Ovary (tissue), 9 donors: ENCODE data around the gene CDK8. TPM values are rescaled to one million over a fixed set of nuclear protein-coding genes. Genes with fewer than 3 reads are reported as not detected.

Experiments used
- DNase-seq, 5 donors: peaks; one replicate each; pipeline ENCODE4 v3.0.0-alpha.2; 2019 to 2020
- H3K27ac ChIP-seq, 2 donors: fragments of 200-600 bp; one replicate each; pipeline versions ENCODE4 v1.5.1 to v1.8.0; 2019 to 2022
- H3K27me3 ChIP-seq: fragments of 200-600 bp; one replicate; pipeline ENCODE4 v1.8.0; 2022
- H3K36me3 ChIP-seq: fragments of 200-600 bp; sonication (generic); one replicate; pipeline ENCODE4 v1.5.1; 2019
- H3K4me1 ChIP-seq: one replicate; pipeline ENCODE4 v1.8.1; 2013; ENCODE audit warnings: mild to moderate bottlenecking, moderate library complexity; ENCODE audit not compliant: insufficient read depth
- H3K4me3 ChIP-seq: fragments of 200-600 bp; sonication (generic); one replicate; pipeline ENCODE4 v1.5.1; 2017
- H3K9me3 ChIP-seq, 2 donors: fragments of 200-600 bp in 1 of 2; sonication (generic) in 1 of 2; one replicate each; pipeline versions ENCODE4 v1.5.1 to v1.8.1; 2013 to 2019; ENCODE audit warnings: mild to moderate bottlenecking in 1 of 2, moderate library complexity in 1 of 2
- EP300 ChIP-seq: sonication (generic); formaldehyde crosslinking; IDR thresholded peaks from one replicate; pipeline ENCODE4 v1.6.1; 2017; ENCODE audit warnings: antibody characterized with exemption
- POLR2A ChIP-seq: fragments of 450-650 bp; IDR thresholded peaks from one replicate; pipeline ENCODE4 v1.6.1; 2017; ENCODE audit warnings: antibody characterized with exemption, mild to moderate bottlenecking, moderate library complexity
- WGBS, 3 donors: extraction: QIAGEN DNeasy Blood & Tissue Kit in 1 of 3; methylation state at CpG; one replicate each; pipeline versions ENCODE4 v1.1.5 to v1.1.7; 2013 to 2017; 5-methylcytosine and 5-hydroxymethylcytosine counted together
- intact Hi-C, 4 donors: fragments of 100-400 bp; cut with DNase I; formaldehyde crosslinking; loops; one replicate each; pipeline versions ENCODE4 v1.11.0 to v1.15.1; 2022 to 2023
- polyA plus RNA-seq, 2 donors: library from polyadenylated mRNA; stranded (reverse); fragments of 200-250 nt in 1 of 2; fragments of 350-450 nt in 1 of 2; fragmentation: Illumina TruSeq in 1 of 2; extraction: RNeasy Lipid Tissue Mini Kit (QIAGEN cat#74804) in 1 of 2; gene quantifications; one replicate each; pipeline ENCODE4 v1.2.3, GENCODE V29; 2013 to 2014
- total RNA-seq, 7 donors: library from RNA; depleted of rRNA in 2 of 7; stranded (reverse); fragments of >200 nt in 2 of 7; fragmentation: NEBNext Ultra II Directional in 3 of 7; extraction: Animal tissue kit (Norgen Biotek cat#: 25700) in 3 of 7; gene quantifications; one replicate each; pipeline versions ENCODE4 v1.1.0 to v1.2.4, GENCODE V29; 2016 to 2023
- TF ChIP-seq, protein P1 (sequence below), 3 donors: fragments of 450-650 bp in 2 of 3; fragments of 200-600 bp in 1 of 3; IDR thresholded peaks; one replicate each; pipeline versions ENCODE4 v1.5.1 to v1.8.0; 2016 to 2022; ENCODE audit warnings: antibody characterized with exemption in 3 of 3, mild to moderate bottlenecking in 1 of 3
- donor health status: DM: no; HTN: no; CAD: no; lungs with moderate emphysema.
- donor health status: DM: no; HTN: no; CAD: no.
- donor health status: Bipolar disorder and iron deficiency.
- donor health status: DM: yes; HTN: yes; CAD: no.
- donor health status: DM: no; HTN: no; CAD: no.
- donor health status: DM: yes; HTN: yes; CAD: no.

Gene CDK8
- total and polyA plus RNA-seq, 9 donors: 5.2 to 11.6 (median 8.3) TPM

DNA sequence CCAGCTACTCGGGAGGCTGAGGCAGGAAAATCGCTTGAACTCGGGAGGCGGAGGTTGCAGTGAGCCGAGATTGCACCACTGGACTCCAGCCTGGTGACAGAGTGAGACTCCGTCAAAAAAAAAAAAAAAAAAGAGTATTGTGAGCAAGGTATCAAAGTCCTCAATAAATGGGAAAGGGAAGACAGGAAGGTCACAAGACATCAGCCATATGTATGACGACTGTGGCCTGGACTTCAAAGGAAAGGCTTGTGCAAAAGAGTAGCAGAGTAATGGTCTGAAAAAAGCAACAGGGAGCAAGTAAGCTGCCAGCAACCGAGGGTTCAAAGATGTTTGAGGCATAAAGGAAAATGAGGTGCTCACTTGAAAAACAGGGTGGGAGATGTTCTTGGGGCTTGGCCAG lies 187.5 kb downstream of the CDK8 start:
- TF ChIP-seq, protein P1, sequence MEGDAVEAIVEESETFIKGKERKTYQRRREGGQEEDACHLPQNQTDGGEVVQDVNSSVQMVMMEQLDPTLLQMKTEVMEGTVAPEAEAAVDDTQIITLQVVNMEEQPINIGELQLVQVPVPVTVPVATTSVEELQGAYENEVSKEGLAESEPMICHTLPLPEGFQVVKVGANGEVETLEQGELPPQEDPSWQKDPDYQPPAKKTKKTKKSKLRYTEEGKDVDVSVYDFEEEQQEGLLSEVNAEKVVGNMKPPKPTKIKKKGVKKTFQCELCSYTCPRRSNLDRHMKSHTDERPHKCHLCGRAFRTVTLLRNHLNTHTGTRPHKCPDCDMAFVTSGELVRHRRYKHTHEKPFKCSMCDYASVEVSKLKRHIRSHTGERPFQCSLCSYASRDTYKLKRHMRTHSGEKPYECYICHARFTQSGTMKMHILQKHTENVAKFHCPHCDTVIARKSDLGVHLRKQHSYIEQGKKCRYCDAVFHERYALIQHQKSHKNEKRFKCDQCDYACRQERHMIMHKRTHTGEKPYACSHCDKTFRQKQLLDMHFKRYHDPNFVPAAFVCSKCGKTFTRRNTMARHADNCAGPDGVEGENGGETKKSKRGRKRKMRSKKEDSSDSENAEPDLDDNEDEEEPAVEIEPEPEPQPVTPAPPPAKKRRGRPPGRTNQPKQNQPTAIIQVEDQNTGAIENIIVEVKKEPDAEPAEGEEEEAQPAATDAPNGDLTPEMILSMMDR (IDR thresholded peaks at IDR 0.05): no peak
- no peak for TF ChIP-seq EP300
- TF ChIP-seq POLR2A: no peak
- 87 to 93% (median 91%) methylated on average over 8 of the region's 8 CpGs for WGBS, 3 donors
- no peak for DNase-seq
- Histone ChIP-seq H3K27ac (no peak overlapping the region), H3K4me3 (no peak overlapping the region), H3K36me3 (no peaks in the 10 kb centered on the region), H3K27me3 (no peaks in the 10 kb centered on the region), H3K9me3 (no peaks in the 10 kb centered on the region), H3K4me1 (no peaks in the 10 kb centered on the region)
- intact Hi-C loops: no loop called here

DNA sequence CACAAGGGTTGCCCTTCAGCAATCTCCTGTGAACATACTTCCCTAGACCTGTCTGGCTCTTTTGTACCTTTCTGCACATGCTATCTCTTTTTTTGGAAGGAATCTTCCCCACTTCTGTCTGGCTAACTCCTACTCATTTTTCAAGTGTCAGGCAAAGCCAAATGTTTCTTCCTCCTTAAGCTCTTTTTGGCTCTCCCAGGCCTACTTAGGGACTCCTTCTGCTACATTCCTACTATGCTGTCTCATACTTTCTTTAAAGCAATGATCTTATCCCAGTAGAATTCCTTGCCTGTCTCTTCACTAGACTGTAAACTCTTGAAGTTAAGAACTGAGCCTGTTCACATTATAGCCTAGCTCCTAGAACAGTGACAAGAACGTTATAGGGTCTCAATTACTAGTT lies 188.6 kb downstream of the CDK8 start:
- no peak for TF ChIP-seq POLR2A
- TF ChIP-seq, protein P1 (IDR thresholded peaks at IDR 0.05): no peak
- no peak for TF ChIP-seq EP300
- no peak overlapping the region for H3K27ac ChIP-seq
- H3K4me3 ChIP-seq: no peak overlapping the region
- no peaks in the 10 kb centered on the region for H3K9me3 ChIP-seq
- H3K4me1 ChIP-seq: no peaks in the 10 kb centered on the region
- 38 to 67% (median 38%) methylated on average over 1 of the region's 1 CpG for WGBS, 3 donors
- intact Hi-C loops: no loop called here
- no peaks in the 10 kb centered on the region for H3K36me3 ChIP-seq
- DNase-seq: no peak
- H3K27me3 ChIP-seq: no peaks in the 10 kb centered on the region

DNA sequence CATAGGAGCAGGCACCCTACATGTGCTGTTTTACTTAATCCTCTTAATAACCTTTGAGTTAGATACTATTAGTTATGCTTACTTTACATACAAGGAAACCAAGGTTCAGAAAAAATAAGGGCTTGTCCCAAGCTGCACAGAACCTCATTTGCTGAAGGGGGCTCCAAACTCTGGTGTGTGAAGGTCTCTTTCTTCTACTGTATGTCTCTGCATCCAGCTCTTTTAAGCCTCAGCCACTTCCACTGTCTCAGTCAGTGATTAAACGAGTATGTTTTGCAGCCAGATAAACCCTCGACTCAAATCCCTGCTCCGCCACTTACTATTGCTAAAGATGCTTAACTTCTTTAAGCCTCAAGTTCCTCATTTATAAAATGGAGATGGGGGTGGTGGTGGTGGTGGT lies 191.2 kb downstream of the CDK8 start:
- H3K27ac ChIP-seq: no peak overlapping the region
- H3K4me3 ChIP-seq: no peak overlapping the region
- no peaks in the 10 kb centered on the region for H3K36me3 ChIP-seq
- 58 to 76% (median 71%) methylated on average over 3 of the region's 3 CpGs for WGBS, 3 donors
- DNase-seq: no peak
- no peaks in the 10 kb centered on the region for H3K4me1 ChIP-seq
- H3K9me3 ChIP-seq: no peaks in the 10 kb centered on the region
- TF ChIP-seq, protein P1 (IDR thresholded peaks at IDR 0.05): no peak
- no peak for TF ChIP-seq EP300
- no peak for TF ChIP-seq POLR2A
- intact Hi-C loops: no loop called here
- no peaks in the 10 kb centered on the region for H3K27me3 ChIP-seq

DNA sequence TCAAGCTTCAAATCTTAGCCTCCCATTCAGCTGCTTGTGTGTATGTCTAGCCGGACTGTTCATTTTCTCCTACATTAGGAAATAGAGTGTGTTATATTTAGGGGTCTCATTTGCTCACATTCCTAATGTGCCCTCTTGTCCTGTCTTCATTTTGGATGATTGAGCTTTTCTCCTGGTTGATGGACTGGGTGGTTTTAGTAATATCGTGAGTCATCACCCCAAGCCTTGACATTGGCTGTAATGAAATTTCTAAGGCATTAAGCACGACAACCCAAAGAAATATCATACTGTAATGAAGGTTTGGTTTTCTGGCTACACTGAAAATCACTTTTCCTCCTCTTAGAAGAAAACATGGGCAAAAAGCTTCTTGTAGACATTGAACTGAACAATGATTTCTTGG lies 192.8 kb downstream of the CDK8 start:
- WGBS, 3 donors: 87 to 91% (median 90%) methylated on average over 3 of the region's 3 CpGs
- TF ChIP-seq POLR2A (no peak), EP300 (no peak)
- TF ChIP-seq, protein P1 (IDR thresholded peaks at IDR 0.05): no peak
- intact Hi-C loops: no loop called here

DNA sequence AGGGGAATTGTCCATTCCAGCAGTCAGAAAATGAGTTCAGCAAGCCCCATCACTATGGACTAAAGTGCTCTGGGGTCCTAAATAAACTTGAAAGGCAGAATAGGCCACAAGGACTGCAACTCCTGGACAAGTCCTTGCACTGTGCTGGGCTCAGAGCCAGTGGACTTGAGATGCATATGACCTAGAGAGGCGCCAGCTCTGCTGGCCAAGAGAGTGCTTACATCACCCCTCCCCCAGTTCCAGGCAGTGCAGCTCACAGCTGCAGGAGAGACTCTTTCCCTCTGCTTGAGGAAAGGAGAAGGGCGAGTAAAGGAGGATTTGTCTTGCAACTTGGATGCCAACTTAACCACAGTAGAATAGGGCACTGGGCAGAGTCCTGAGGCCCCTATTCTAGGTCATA lies 194.1 kb downstream of the CDK8 start:
- no peak for TF ChIP-seq POLR2A
- no peak for TF ChIP-seq EP300
- TF ChIP-seq, protein P1 (IDR thresholded peaks at IDR 0.05): no peak
- H3K9me3 ChIP-seq: no peaks in the 10 kb centered on the region
- intact Hi-C loops: no loop called here
- H3K4me3 ChIP-seq: no peak overlapping the region
- H3K4me1 ChIP-seq: no peaks in the 10 kb centered on the region
- WGBS, 3 donors: 52 to 66% (median 56%) methylated on average over 2 of the region's 2 CpGs
- DNase-seq: no peak
- H3K27ac ChIP-seq: no peak overlapping the region
- no peaks in the 10 kb centered on the region for H3K27me3 ChIP-seq
- no peaks in the 10 kb centered on the region for H3K36me3 ChIP-seq

More for the DNA sequence above, 192.8 kb downstream of the CDK8 start:
- H3K4me3 ChIP-seq: no peak overlapping the region
- H3K36me3 ChIP-seq: no peaks in the 10 kb centered on the region
- no peaks in the 10 kb centered on the region for H3K27me3 ChIP-seq
- no peaks in the 10 kb centered on the region for H3K9me3 ChIP-seq
- DNase-seq: no peak
- no peak overlapping the region for H3K27ac ChIP-seq
- H3K4me1 ChIP-seq: no peaks in the 10 kb centered on the region
